T-helper 2 cell treated with Interferon-gamma antibody and Interleukin-4, amounts not matched to agents 100 ng/mL and 5 ng/mL, for 36 hours (primary cell): ENCODE data around the gene TOR3A. TPM values are rescaled to one million over a fixed set of nuclear protein-coding genes. Genes with fewer than 3 reads are reported as not detected.

Experiments
- intact Hi-C: fragments of 100-400 bp; cut with micrococcal nuclease; formaldehyde crosslinking; loops from one replicate; pipeline ENCODE4 v1.15.1; 2023
- total RNA-seq: library from RNA; stranded (reverse); gene quantifications from 2 replicates; pipeline ENCODE4 v1.2.3, GENCODE V29; 2022

Gene TOR3A
- total RNA-seq, 1 donor from 2014 or later = 45.4 TPM

- intact Hi-C loops = loop anchor here (5.0 kb wide), 1 partner anchor 83 kb away; the partner anchor contains the start of gene ABL2
Observed at GRCh38 chr1:179144626-179145025, 62.8 kb downstream of the TOR3A start.

GRCh38 chr1:179145521-179145920, 63.7 kb downstream of the TOR3A start:
- intact Hi-C loops = no loop called here

Other genes with a start within 250 kb of the TOR3A start
- not detected in 2 replicates for gene ANGPTL1, start 211.0 kb upstream of the TOR3A start, total RNA-seq
- gene FAM20B, start 56.2 kb upstream of the TOR3A start, total RNA-seq = 28.1 and 28.5 TPM in 2 replicates
- 6.7 and 8.5 TPM in 2 replicates for gene ABL2, start 147.6 kb downstream of the TOR3A start, total RNA-seq
- gene SOAT1, start 211.7 kb downstream of the TOR3A start, total RNA-seq = 43.3 and 47.5 TPM in 2 replicates